ENCODE measurements around the gene SLITRK3.

DNA sequence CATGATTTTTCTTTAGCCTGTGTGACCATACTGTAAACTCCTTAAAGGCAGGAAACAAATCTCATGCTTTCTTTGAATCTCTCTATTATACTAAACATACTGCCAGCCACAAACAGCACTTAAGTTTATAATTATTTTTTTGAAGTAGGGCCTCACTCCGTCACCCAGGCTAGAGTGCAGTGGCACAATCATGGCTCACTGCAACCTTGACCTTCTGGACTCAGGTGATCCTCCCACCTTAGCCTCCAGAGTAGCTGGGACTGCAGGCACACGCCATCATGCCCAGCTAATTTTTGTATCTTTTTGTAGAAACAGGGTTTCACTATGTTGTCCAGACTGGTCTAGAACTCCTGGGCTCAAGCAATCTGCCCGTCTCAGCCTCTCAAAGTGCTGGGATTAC lies 14.5 kb upstream of the SLITRK3 start:
- TF ChIP-seq, protein P1, sequence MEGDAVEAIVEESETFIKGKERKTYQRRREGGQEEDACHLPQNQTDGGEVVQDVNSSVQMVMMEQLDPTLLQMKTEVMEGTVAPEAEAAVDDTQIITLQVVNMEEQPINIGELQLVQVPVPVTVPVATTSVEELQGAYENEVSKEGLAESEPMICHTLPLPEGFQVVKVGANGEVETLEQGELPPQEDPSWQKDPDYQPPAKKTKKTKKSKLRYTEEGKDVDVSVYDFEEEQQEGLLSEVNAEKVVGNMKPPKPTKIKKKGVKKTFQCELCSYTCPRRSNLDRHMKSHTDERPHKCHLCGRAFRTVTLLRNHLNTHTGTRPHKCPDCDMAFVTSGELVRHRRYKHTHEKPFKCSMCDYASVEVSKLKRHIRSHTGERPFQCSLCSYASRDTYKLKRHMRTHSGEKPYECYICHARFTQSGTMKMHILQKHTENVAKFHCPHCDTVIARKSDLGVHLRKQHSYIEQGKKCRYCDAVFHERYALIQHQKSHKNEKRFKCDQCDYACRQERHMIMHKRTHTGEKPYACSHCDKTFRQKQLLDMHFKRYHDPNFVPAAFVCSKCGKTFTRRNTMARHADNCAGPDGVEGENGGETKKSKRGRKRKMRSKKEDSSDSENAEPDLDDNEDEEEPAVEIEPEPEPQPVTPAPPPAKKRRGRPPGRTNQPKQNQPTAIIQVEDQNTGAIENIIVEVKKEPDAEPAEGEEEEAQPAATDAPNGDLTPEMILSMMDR (conservative IDR thresholded peaks at IDR 0.05), result no peak
- no peak for TF ChIP-seq EZH2 (IDR thresholded peaks at IDR 0.05; ENCODE audit: low read depth)
